Measurements from ENCODE around the gene HIVEP1.

The HIVEP1 gene

GRCh38 chr6:12189661-12190060 lies 177.5 kb downstream of the HIVEP1 start:
- ChIA-PET POLR2A (no interaction called here), CTCF (no interaction called here)
- no peak for TF ChIP-seq LEF1 (IDR thresholded peaks at IDR 0.05; ENCODE audit: borderline replicate concordance)
- no peak for TF ChIP-seq TARDBP (IDR thresholded peaks at IDR 0.05)
- TF ChIP-seq BHLHE40 (IDR thresholded peaks at IDR 0.05; ENCODE audit: borderline replicate concordance), result no peak
- TF ChIP-seq HDGF (IDR thresholded peaks at IDR 0.05; ENCODE audit: borderline replicate concordance), result no peak
- TF ChIP-seq CTBP1 (IDR thresholded peaks at IDR 0.05; ENCODE audit: borderline replicate concordance), result no peak
- TF ChIP-seq ARNT (IDR thresholded peaks at IDR 0.05), result no peak
- no peak for TF ChIP-seq L3MBTL2 (conservative IDR thresholded peaks at IDR 0.05)
- no peak for TF ChIP-seq FOXM1 (IDR thresholded peaks at IDR 0.05; ENCODE audit: borderline replicate concordance)
- TF ChIP-seq SUZ12 (IDR thresholded peaks at IDR 0.05), result no peak
- TF ChIP-seq FOXK2 (IDR thresholded peaks at IDR 0.05), result no peak
- no peak for TF ChIP-seq NFRKB (IDR thresholded peaks at IDR 0.05)
- no peak for TF ChIP-seq FOXA1 (IDR thresholded peaks at IDR 0.05)
- TF ChIP-seq ZNF384 (IDR thresholded peaks at IDR 0.05), result no peak
- no peak for TF ChIP-seq PKNOX1 (IDR thresholded peaks at IDR 0.05)
- TF ChIP-seq ELF4 (IDR thresholded peaks at IDR 0.05), result no peak
- TF ChIP-seq SP1 (IDR thresholded peaks at IDR 0.05), result no peak
- DNase-seq (ENCODE audit: extremely low spot score), result no peak

- ChIA-PET POLR2A (no interaction called here), CTCF (no interaction called here)
- DNase-seq (ENCODE audit: extremely low spot score), result no peak
- TF ChIP-seq FOXM1 (IDR thresholded peaks at IDR 0.05; ENCODE audit: borderline replicate concordance) (no peak), BHLHE40 (IDR thresholded peaks at IDR 0.05; ENCODE audit: borderline replicate concordance) (no peak), SP1 (IDR thresholded peaks at IDR 0.05) (no peak), SUZ12 (IDR thresholded peaks at IDR 0.05) (no peak), ZNF384 (IDR thresholded peaks at IDR 0.05) (no peak), ARNT (IDR thresholded peaks at IDR 0.05) (no peak), LEF1 (IDR thresholded peaks at IDR 0.05; ENCODE audit: borderline replicate concordance) (no peak), FOXA1 (IDR thresholded peaks at IDR 0.05) (no peak), NFRKB (IDR thresholded peaks at IDR 0.05) (no peak), ELF4 (IDR thresholded peaks at IDR 0.05) (no peak), HDGF (IDR thresholded peaks at IDR 0.05; ENCODE audit: borderline replicate concordance) (no peak), FOXK2 (IDR thresholded peaks at IDR 0.05) (no peak), TARDBP (IDR thresholded peaks at IDR 0.05) (no peak), CTBP1 (IDR thresholded peaks at IDR 0.05; ENCODE audit: borderline replicate concordance) (no peak), PKNOX1 (IDR thresholded peaks at IDR 0.05) (no peak), L3MBTL2 (conservative IDR thresholded peaks at IDR 0.05) (no peak)
Measured at GRCh38 chr6:12190252-12190651, 178.1 kb downstream of the HIVEP1 start.

GRCh38 chr6:12196326-12196936 lies 184.3 kb downstream of the HIVEP1 start:
- no peak for DNase-seq (ENCODE audit: extremely low spot score)
- ChIA-PET POLR2A (no interaction called here), CTCF (interaction anchor here (0.6 kb wide), 1 partner anchor 17 kb away, joined by 3 read pairs; no protein-coding TSS in a partner anchor)
- TF ChIP-seq ELF4 (IDR thresholded peaks at IDR 0.05), result no peak
- no peak for TF ChIP-seq FOXM1 (IDR thresholded peaks at IDR 0.05; ENCODE audit: borderline replicate concordance)
- TF ChIP-seq CTBP1 (IDR thresholded peaks at IDR 0.05; ENCODE audit: borderline replicate concordance), result no peak
- TF ChIP-seq LEF1 (IDR thresholded peaks at IDR 0.05; ENCODE audit: borderline replicate concordance), result no peak
- no peak for TF ChIP-seq SP1 (IDR thresholded peaks at IDR 0.05)
- no peak for TF ChIP-seq ZNF384 (IDR thresholded peaks at IDR 0.05)
- no peak for TF ChIP-seq ARNT (IDR thresholded peaks at IDR 0.05)
- TF ChIP-seq L3MBTL2 (conservative IDR thresholded peaks at IDR 0.05), result no peak

- CTCF ChIA-PET, result no interaction called here
- TF ChIP-seq BHLHE40 (IDR thresholded peaks at IDR 0.05; ENCODE audit: borderline replicate concordance), result no peak
- TF ChIP-seq LEF1 (IDR thresholded peaks at IDR 0.05; ENCODE audit: borderline replicate concordance), result no peak
- TF ChIP-seq SUZ12 (IDR thresholded peaks at IDR 0.05), result no peak
- no peak for TF ChIP-seq FOXA1 (IDR thresholded peaks at IDR 0.05)
- TF ChIP-seq CTBP1 (IDR thresholded peaks at IDR 0.05; ENCODE audit: borderline replicate concordance), result no peak
- TF ChIP-seq PKNOX1 (IDR thresholded peaks at IDR 0.05), result no peak
- no peak for TF ChIP-seq HDGF (IDR thresholded peaks at IDR 0.05; ENCODE audit: borderline replicate concordance)
- no peak for TF ChIP-seq L3MBTL2 (conservative IDR thresholded peaks at IDR 0.05)
- TF ChIP-seq NFRKB (IDR thresholded peaks at IDR 0.05), result no peak
- TF ChIP-seq ELF4 (IDR thresholded peaks at IDR 0.05), result no peak
- TF ChIP-seq ARNT (IDR thresholded peaks at IDR 0.05), result no peak
- POLR2A ChIA-PET, result no interaction called here
- DNase-seq (ENCODE audit: extremely low spot score), result no peak
Measured at GRCh38 chr6:12198851-12199250, 186.7 kb downstream of the HIVEP1 start.

GRCh38 chr6:12200015-12200564 lies 188.0 kb downstream of the HIVEP1 start:
- TF ChIP-seq LEF1 (IDR thresholded peaks at IDR 0.05; ENCODE audit: borderline replicate concordance), result no peak
- no peak for TF ChIP-seq PKNOX1 (IDR thresholded peaks at IDR 0.05)
- TF ChIP-seq FOXA1 (IDR thresholded peaks at IDR 0.05), result no peak
- no peak for TF ChIP-seq FOXK2 (IDR thresholded peaks at IDR 0.05)
- TF ChIP-seq HDGF (IDR thresholded peaks at IDR 0.05; ENCODE audit: borderline replicate concordance), result no peak
- no peak for TF ChIP-seq FOXM1 (IDR thresholded peaks at IDR 0.05; ENCODE audit: borderline replicate concordance)
- no peak for DNase-seq (ENCODE audit: extremely low spot score)
- CTCF ChIA-PET, result interaction anchor here (0.5 kb wide), 1 partner anchor 79 kb away, joined by 6 read pairs; no protein-coding TSS in a partner anchor
- POLR2A ChIA-PET, result no interaction called here
